ENCODE results near the gene TRIM43.
"Not testable (repeated sequence)": the region's sequence is repeated elsewhere in the genome, so short reads cannot be mapped to it uniquely, and the experiment has no call there.

Gene TRIM43

DNA sequence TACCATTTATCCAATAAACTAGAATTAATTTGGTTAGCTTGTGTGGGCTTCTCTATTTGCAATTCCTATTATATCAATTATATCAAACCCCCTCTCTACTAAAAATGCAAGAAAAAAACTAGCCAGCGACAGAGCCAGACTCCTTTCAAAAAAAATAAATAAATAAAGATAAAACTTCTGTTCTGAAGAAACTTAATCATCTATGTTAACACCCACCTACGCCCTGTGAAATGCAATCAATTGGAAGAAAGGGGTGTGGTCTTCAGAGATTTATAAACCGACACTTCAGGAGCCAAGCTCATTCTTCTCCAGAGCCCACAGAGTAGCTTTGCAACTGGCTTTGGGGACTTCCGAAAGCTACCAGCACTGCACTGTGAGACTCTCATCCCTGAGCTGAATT is at the start of gene TRIM43:
Gene TRIM43 (plus strand): TSS at position 301 of the 400 bp plus-strand sequence. CDS start 2,023 bp downstream, outside the sequence.
- not testable (repeated sequence) for DNase-seq

DNA sequence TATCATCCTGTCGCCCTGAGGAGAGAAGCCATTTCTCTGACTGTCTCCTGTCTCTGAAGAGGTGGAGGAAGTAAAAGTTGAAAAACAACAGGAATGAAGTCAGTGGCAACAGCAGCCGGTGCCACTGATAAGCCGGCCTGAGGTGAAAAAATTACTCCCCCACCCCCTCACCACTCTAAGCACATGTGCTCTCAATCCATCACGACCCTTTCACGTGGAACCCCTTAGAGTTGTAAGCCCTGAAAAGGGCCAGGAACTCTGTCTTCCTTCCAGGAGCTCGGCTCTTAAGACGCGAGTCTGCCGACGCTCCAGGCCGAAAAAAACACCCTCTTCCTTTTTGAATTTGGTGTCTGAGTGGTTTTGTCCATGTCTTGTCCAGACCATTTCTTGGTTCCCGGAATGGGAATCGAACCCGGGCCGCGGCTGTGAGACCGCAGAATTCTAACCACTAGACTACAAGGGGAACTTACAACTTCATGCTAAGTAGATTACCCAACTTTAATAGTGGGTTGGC is 40.7 kb upstream of the TRIM43 start:
- DNase-seq = no peak

DNA sequence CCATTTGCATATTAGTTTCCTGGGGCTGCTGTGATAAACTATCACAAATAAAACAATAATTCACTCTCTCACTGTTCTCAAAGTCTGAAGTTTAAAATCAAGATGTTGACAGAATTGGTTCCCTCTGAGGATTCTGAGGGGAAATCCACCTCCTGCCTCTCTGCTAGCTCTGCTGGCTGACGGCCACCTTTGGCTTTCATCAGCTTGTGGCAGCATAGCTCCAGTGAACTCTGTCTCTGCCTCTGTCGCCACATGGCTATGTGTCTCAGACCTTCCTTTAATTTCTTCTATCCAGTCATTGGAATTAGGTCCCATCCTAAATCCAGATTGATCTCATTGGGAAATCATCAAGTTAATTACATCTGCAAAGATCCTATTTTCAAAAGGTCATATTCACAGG is 38.9 kb upstream of the TRIM43 start:
- no peak for DNase-seq

DNA sequence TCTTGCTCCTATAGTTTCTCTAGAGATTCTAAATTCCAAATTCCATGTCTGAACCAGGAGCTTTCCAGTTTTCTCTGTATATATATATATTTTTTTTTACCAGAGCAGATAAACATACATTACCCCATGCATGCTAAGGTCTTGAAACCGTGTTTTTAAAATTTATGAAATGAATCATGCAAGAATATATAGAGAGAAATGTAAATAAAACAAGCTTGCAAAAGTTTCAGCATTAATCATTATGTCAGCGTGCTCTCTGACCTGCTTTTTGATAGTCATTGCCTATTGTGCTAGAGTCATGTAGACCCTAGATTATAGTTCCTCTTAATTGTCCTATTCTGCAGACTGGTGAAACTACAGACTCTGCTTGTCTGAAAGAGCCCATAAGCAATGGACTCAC is 22.6 kb upstream of the TRIM43 start:
- DNase-seq = no peak

DNA sequence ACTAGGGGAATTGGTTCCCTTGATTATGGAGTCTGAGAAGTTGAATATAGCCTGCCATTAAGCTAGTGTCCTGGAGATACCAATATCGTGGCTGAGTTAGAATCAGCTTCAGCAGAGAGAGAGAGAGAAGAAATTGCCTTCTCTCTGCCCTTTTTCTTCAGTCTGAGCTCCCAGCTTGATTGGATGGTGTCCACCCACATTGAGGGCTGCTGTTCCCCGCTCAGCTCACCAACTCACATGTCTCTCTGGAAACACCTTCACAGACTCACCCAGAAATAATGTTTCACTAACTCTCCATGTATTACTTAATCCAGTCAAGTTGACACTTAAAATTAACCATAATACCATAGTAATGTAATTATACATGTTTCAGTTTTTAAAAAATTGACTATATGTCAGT is 17.9 kb upstream of the TRIM43 start:
- DNase-seq = no peak

DNA sequence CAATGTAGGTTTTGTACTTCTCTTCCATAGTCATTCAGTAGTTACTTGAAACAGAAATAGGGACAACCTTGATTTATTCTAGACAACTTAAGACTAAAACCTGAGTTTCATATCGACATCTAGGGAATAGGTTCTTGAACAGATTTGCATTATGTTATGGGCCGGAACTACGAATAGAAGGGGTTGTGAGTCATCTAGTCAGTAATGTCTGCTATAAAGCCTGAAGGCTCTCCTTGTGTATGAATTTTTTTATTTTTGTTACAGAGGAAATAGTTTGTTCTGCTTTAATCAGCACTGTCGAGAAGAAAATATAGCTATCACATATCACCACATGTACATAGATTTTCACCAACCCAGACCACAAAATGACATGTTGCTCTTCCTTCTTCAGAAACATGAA is 17.3 kb upstream of the TRIM43 start:
- DNase-seq = no peak

DNA sequence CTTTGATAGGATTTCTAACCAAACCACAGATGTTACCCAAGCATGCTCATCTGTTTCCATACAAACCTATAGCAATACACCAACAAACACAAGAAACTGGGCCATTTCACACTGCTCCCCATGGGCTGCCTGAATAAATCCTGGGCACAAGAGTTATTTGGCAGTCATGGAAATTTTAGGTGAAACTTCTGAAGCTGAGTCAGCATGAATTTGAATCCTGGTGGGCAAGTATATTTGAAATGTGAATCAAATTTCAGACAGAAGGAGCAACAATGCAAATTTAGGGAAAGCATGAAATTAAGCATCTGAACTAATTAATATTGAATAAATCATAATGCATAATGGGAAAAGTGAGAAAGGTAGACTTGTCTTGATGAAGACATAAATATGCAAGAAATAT is 15.9 kb upstream of the TRIM43 start:
- DNase-seq = no peak

DNA sequence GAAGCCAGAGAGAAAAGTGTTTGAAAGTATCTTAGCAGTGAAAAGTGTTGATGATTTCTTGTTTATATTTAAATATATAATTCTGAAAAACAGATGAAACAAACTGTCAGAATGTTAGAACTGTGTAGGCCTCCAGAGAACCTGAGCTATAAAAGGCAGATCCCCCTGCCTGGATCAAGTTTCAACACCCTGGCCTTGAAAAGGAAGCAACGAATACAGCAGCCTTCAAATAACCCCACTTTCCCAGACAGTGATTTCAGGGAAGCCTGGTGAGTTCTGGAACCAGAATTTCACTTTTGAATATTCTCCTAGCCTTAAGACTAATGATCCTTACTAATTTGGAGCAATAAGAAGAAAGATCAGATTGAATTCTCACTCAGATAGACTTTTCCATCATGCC is 13.3 kb upstream of the TRIM43 start:
- DNase-seq = no peak

DNA sequence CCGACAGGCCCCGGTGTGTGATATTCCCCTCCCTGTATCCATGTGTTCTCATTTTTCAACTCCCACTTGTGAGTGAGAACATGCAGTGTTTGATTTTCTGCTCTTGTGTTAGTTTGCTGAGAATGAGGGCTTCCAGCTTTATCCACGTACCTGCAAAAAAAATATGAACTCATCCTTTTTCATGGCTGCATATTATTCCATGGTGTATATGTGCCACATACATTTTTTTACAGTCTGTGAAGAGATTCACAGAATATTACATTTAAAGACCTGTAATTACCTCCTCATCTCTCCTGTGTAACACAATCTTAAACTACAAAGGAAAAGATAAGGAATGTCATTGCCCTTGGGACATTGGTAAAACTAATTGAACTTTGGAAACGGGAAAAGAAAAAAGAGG is 8.3 kb upstream of the TRIM43 start:
- DNase-seq = not testable (repeated sequence)

DNA sequence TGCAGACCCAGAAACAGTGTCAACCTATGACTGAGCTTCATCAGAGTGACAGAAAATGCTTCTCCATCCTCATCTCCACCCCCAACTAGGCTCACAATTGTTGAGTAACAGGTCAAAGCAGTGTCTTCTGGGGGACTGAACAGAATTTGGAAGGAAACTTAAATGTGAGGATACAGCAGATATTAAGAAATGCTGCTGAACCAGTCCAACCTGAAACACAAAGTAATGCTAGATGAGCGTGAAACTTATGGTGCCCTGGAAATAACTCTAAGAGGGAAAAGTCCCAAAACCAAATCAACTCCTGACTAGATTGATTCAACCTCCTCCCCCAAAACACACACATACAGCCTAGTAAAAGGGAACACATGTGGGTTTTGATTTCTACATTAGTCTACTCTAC is 7.5 kb upstream of the TRIM43 start:
- not testable (repeated sequence) for DNase-seq

DNA sequence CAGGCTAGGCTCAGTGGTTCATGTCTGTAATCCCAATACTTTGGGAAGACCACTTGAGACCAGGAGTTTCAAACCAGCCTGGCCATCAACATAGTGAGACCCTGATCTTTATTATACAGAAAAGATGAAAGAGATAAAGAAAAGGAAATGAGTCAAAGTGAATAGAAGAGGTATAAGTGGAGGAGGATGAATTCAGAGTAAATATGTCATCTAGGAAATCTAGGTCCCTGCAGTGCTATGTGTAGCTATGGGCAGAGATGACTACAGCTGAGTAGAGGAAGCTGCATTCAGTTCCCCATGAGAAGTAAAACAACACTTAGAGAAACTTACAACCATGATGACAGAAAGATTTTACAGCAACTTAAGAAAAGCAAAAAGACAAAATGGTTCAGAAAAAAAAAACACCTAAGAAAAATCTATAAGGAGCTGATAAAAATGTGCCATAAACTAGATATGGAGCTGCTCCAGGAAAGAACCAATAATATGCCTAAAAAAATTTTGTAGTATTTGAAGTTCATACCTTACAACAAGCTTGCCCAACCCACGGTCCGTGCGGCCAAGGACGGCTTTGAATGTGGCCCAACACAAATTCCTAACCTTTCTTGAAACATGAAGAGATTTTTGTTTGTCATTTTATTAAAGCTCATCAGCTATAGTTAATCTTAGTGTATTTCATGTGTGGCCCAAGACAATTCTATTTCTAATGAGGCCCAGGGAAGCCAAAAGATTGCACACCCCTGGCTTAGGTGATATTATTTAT is 1.8 kb upstream of the TRIM43 start:
- DNase-seq = not testable (repeated sequence)

DNA sequence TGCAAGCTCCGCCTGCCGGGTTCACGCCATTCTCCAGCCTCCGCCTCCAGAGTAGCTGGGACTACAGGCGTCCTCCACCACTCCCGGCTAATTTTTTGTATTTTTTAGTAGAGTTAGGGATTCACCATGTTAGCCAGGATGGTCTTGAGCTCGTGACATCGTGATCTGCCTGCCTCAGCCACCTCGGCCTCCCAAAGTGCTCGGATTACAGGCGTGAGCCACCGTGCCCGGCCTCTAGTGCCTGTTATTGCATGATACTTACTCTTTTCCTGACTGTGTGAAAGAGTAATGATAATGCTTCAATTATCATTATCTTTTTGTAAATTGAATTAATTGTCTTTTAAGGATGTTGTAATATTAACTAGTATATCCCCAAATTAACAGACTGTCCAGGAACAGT is 1.2 kb downstream of the TRIM43 start:
- DNase-seq = not testable (repeated sequence)

DNA sequence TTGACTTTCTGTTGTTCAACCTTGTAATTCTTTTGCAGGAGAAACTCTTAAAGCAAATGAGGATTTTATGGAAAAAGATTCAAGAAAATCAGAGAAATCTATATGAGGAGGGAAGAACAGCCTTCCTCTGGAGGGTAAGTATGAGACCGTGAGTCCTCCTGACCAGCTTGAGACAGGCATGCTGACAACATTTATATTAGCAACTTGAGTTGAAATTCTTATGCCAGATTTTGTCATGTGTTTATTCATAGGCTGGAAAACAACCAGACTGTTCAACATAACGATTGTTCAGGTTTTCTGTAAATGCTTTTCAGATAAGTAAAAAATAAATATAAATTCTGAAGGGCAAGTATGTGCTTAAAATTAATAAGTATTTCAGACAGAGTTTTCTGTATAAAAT is 3.2 kb downstream of the TRIM43 start:
- not testable (repeated sequence) for DNase-seq

DNA sequence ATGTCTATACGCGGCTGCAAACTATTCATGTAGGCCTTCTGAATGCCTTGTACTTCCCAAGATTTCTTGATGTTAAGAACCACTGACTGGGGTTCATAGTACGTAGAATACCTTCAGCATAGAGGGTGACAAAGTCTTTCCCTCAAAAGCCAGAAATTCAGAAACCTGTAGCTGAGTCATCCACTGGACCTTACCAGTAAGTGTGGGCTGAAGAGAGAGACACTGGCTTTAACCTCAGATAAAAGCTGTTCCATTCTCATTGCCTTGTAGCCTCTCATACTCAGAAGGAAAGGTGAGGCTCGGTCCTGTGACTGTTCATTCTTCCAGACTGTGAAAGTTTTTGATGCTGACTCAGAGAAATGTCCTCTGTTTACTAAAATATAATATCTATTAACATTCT is 9.5 kb downstream of the TRIM43 start:
- not testable (repeated sequence) for DNase-seq

DNA sequence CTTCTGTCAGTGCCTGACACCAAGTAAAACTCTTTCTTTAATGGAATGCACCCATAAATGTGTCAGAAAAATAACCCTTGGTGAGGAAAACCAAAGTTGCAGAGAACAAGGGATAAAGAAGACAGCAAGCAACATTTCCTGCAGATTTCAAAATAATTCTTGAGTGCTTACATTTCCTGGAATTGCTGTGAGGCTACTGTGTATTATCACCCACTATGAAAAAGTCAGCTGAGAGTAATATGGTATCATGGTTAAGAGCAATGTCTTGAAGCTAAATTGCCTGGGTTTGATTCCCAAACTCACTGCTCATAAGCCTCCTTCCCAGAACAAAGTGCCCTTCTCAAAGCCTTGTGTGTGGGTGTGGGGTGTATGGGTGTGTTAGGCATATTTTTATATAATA is 10.3 kb downstream of the TRIM43 start:
- not testable (repeated sequence) for DNase-seq

DNA sequence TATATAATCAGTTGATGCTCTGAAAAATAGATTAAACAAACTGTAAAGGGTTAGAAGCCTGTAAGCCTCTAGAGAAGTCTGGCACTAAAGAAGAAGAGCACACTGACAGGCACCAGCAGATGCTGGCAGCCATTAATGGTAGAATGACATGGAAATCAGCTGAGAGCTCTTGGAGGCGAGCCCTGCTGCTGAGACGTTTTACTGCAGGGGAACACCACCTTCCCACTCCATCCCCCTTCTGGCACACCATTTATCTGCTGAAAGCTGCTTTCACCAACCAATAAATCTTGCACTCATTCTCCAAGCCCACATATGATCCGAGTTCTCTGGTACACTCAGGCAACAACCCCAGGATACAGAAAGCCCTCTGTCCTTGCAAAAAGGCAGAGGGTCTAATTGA is 16.6 kb downstream of the TRIM43 start:
- DNase-seq = not testable (repeated sequence)

DNA sequence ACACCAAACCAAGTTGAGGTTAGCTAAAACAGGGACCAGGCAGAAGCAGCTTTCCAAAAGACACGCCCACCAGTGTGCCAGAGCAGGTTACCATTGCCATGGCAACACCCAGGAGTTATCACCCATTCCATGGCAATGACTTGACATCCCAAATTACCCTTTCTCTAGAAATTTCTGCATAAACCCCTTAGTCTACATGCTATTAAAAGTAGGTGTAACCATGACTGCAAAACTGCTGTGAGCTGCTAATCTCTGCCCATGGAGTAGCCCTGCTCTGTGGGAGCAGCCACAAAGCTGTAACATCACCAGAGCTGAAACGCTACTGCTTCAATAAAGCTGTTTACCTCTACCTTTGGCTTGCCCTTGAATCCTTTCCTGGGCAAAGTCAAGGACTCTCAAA is 18.0 kb downstream of the TRIM43 start:
- not testable (repeated sequence) for DNase-seq

DNA sequence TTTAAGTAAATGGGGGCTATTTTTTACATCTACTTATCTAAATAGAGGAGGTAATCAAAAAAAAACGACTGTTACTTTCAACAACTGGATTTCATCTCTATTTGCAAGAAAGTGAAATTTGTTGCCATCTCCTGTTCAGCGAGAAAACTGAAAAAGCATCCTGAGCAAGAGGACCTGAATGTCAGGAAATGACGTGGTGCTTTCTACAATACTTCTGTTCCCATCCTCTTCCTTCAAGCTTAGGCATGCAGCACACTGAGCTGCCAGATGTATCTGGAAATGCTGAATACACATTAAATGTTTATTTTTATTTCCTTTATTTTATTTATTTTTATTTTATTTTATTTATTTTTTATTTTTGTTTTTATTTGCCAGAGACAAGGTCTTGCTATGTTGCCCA is 21.2 kb downstream of the TRIM43 start:
- DNase-seq = not testable (repeated sequence)

DNA sequence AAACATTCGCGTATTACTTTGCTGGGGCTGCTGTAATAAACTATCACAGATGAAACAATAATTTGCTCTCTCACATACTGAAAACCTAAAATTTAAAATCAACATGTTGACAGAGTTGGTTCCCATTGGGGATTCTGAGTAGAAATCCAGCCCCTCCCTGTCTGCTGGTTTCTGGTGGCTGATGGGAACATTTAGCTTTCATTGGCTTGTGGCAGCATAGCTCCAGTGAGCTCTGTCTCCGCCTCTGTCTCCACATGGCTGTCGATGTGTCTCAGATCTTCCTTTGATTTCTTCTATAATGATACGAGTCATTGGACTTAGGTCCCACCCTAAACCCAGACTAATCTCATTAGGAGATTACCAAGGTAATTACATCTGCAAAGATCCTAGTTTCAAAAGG is 30.9 kb downstream of the TRIM43 start:
- DNase-seq = not testable (repeated sequence)

DNA sequence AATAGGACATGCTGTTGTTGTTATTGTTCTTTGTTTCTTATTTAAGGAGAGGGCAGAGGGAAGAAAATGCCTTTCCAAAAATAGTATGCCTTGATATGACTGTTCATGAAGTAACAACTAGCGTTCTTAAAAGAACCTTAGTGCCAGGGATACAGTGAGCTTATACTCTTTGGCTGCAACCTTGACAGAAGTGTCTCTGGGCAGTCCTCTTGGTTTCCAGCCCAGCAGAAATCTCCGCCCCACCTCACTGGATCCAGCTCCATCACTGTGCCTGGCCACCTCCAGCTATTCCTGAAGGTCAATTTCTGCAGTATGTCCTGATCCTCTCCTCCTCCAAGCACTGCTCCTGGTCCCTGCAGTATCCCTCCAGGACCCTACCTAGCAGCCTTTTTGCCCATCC is 39.2 kb downstream of the TRIM43 start:
- not testable (repeated sequence) for DNase-seq

DNA sequence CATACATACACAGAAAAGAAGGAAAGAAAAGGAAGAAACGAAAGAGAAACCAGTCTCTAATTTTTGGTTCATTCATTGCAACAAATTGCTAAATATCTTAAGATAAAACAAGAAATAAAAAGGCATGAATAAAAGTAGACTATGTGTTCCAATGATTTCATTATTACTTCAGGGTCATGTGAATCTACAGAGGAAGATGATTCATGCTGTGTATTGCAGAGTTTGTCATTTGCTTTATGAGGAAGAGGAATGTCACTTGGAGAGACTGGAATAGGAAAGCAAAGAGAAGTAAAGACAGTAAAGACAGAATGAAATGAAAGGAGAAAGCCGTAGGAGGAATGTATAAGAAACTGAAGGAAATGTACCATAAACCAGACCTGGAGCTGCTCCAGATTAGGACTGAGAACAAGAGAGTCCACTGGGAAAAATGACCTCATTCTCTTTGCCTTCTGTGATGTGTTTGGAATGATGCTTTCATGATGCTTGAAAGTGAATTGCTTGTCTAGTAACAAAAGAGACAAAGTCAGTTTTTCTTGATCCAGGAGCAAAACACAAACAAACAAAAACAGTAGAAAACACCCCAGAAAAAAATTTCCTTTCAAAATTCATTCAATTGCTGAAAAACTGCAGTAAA is 41.9 kb downstream of the TRIM43 start:
- not testable (repeated sequence) for DNase-seq

DNA sequence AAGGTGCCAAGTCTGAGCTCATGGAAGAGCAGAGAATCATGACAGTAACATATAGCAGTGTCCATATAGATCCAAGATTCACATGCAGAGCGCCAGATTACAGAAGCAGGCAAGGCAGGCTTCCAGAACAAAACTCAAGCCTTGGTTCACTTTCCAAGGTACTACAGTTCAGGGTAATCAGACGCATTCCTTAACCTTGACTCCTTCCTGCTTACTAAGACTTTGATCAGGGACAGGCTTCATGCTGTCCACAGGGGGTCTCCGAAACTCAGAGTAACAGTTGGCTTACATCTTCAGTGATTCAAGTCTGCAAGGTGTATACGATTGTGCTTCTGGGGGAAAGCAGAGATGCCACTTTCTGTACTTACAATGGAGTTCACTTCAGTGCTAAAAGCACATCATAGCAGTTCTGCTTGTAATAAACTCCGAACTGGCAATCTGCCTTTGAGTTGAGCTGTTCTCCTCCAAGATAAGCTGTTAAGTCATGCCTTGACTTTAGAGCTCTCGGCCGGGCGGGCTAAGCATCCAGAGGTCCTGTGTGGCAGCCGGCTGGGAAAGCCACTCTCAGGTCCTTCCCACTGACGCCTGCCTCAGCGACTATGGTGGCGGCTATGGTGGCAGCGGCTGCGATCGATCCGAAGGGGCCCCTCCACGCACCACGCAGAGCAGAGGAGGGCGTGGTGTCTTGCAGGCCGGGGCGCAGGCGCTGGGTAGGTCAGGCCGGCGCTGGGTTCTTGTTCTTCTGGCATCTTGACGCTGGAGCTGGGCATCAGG is 48.9 kb downstream of the TRIM43 start:
- not testable (repeated sequence) for DNase-seq

DNA sequence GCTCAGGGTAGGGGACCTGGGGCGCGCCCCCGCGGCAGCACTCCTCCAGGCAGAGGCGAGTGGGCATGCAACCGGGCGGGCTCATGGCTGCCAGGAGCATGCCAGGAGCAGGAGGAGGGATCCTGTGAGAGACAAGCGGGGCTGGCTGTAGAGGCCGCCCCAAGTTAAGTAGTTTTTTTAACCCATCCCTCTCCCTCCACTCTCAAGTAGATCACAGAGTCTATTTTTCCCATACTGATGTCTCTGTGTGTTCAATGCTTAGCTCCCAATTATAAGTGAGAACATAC is 49.4 kb downstream of the TRIM43 start:
- DNase-seq = not testable (repeated sequence)

DNA sequence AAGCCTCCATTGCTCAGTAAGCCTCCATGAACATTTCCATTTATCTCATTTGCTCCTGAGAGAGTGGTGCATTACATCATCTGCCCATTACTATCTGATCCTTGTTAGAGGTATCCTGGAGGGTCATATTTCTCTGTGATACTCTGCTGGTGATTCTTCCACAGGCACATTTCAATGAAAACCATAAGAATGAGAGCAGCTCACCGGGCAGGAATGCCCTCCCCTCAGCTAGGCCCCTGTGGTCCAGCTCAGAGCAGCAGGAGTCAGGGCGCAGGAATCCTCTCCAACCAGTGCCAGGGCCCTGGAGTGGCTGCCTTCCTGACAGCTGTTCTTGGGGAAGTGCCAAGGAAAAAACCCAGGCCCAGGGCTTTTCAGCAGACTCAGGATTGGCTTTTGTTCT is 50.0 kb downstream of the TRIM43 start:
- not testable (repeated sequence) for DNase-seq
